Natural killer cell (primary cell): ENCODE data around the gene LIPA. TPM values are rescaled to one million over a fixed set of nuclear protein-coding genes. Genes with fewer than 3 reads are reported as not detected.
"Not testable (repeated sequence)": the region's sequence is repeated elsewhere in the genome, so short reads cannot be mapped to it uniquely, and the experiment has no call there.

Experiments
- ATAC-seq, 3 donors: fragments of 150-1000 bp in 2 of 3; fragments of 200-7000 bp in 1 of 3; cut with Tn5 transposase; 1 replicate in 1 of 3; 2 replicates in 2 of 3; pipeline ENCODE4 v1.10.0; 2021; ENCODE audit warnings: mild to moderate bottlenecking in 2 of 3, moderate library complexity in 2 of 3
- DNase-seq, 2 donors: peaks; one replicate each; pipeline versions ENCODE4 v3.0.0 to v3.0.0-alpha.2; 2013 to 2021; ENCODE audit warnings: mixed read lengths in 1 of 2
- H3K27ac ChIP-seq: one replicate; pipeline ENCODE4 v1.5.1; 2013; ENCODE audit warnings: mild to moderate bottlenecking, low read length
- H3K27me3 ChIP-seq: one replicate; pipeline ENCODE4 v1.6.1; 2013; ENCODE audit warnings: low read length; ENCODE audit not compliant: control insufficient read depth, insufficient read depth
- H3K36me3 ChIP-seq: one replicate; pipeline ENCODE4 v1.6.1; 2013; ENCODE audit warnings: low read length; ENCODE audit not compliant: control insufficient read depth, insufficient read depth
- H3K4me1 ChIP-seq: one replicate; pipeline ENCODE4 v1.6.1; 2013; ENCODE audit warnings: low read length; ENCODE audit not compliant: control insufficient read depth, insufficient read depth
- H3K4me3 ChIP-seq: one replicate; pipeline ENCODE4 v1.5.1; 2013; ENCODE audit warnings: low read length
- H3K9me3 ChIP-seq: one replicate; pipeline ENCODE4 v1.6.1; 2013; ENCODE audit warnings: low read length; ENCODE audit not compliant: control insufficient read depth, insufficient read depth
- H3K27ac Mint-ChIP-seq, 2 donors: one replicate each; pipeline ENCODE4 v1.8.0; 2022; ENCODE audit warnings: mild to moderate bottlenecking in 2 of 2, mixed read lengths in 2 of 2, moderate library complexity in 1 of 2
- H3K27me3 Mint-ChIP-seq, 2 donors: one replicate each; pipeline ENCODE4 v1.8.0; 2022; ENCODE audit warnings: low read depth in 2 of 2, mixed read lengths in 2 of 2
- H3K36me3 Mint-ChIP-seq: one replicate; pipeline ENCODE4 v1.8.0; 2022; ENCODE audit warnings: mixed read lengths
- H3K4me1 Mint-ChIP-seq, 2 donors: one replicate each; pipeline ENCODE4 v1.8.0; 2022; ENCODE audit warnings: mixed read lengths in 2 of 2
- H3K4me3 Mint-ChIP-seq: one replicate; pipeline ENCODE4 v1.8.0; 2022; ENCODE audit warnings: mild to moderate bottlenecking, moderate library complexity, mixed read lengths
- H3K9me3 Mint-ChIP-seq, 2 donors: one replicate each; pipeline ENCODE4 v1.8.0; 2022; ENCODE audit warnings: mixed read lengths in 2 of 2
- CTCF ChIP-seq: fragments of 200-600 bp; IDR thresholded peaks from one replicate; pipeline ENCODE4 v1.8.0; 2022; ENCODE audit warnings: antibody characterized with exemption
- WGBS: methylation state at CpG from one replicate; pipeline ENCODE4 v1.1.7; 2013; ENCODE audit warnings: missing lambda C conversion rate; ENCODE audit not compliant: insufficient coverage; 5-methylcytosine and 5-hydroxymethylcytosine counted together
- intact Hi-C: fragments of 100-400 bp; cut with micrococcal nuclease; formaldehyde crosslinking; loops from one replicate; pipeline ENCODE4 v1.14.2; 2022
- total RNA-seq, 4 donors: library from RNA; stranded (reverse); fragments of 120-200 nt in 1 of 4; gene quantifications; one replicate each; pipeline versions ENCODE4 v1.2.3 to v1.2.4, GENCODE V29; 2013 to 2022

The LIPA gene
- total RNA-seq, 3 donors from 2014 or later (not counting 1 experiment from before 2014, with no cell fraction given): 41.0 to 43.3 (median 41.1) TPM

- Histone ChIP-seq H3K36me3 (no peaks in the 10 kb centered on the region), H3K4me3 (no peak overlapping the region), H3K4me1 (peaks cover 15% of the 10 kb centered on the region), H3K27ac (no peak overlapping the region), H3K9me3 (no peaks in the 10 kb centered on the region), H3K27me3 (no peaks in the 10 kb centered on the region)
- ATAC-seq: no peak
- intact Hi-C loops: no loop called here
- Mint-ChIP-seq H3K4me1 (peaks cover 22 to 25% of the 10 kb centered on the region in 2 donors), H3K4me3 (no peak overlapping the region), H3K9me3 (peaks cover 0 to 4% of the 10 kb centered on the region in 2 donors), H3K27me3 (peaks cover 0 to 2% of the 10 kb centered on the region in 2 donors), H3K27ac (no peak overlapping the region), H3K36me3 (no peaks in the 10 kb centered on the region)
- no peak for DNase-seq
- TF ChIP-seq CTCF: no peak
- 88% methylated on average over 3 of the region's 3 CpGs for WGBS
Measured at GRCh38 chr10:89294721-89295239, 43.2 kb upstream of the LIPA start.

GRCh38 chr10:89285303-89285702, 33.7 kb upstream of the LIPA start:
- DNase-seq, H3K4me1 Mint-ChIP-seq, H3K27me3 ChIP-seq, H3K9me3 ChIP-seq, H3K36me3 Mint-ChIP-seq, H3K4me1 ChIP-seq, ATAC-seq, H3K4me3 Mint-ChIP-seq, H3K27ac Mint-ChIP-seq, H3K4me3 ChIP-seq, intact Hi-C loops, H3K27ac ChIP-seq, H3K9me3 Mint-ChIP-seq, H3K36me3 ChIP-seq: not testable (repeated sequence)
- WGBS: 89% methylated on average over 4 of the region's 4 CpGs
- peaks cover 20 to 23% of the 10 kb centered on the region in 2 donors for H3K27me3 Mint-ChIP-seq

- DNase-seq, H3K4me1 ChIP-seq, H3K4me1 Mint-ChIP-seq, H3K9me3 Mint-ChIP-seq, H3K4me3 ChIP-seq, H3K27ac Mint-ChIP-seq, H3K27ac ChIP-seq, intact Hi-C loops, H3K9me3 ChIP-seq, H3K27me3 ChIP-seq, H3K36me3 Mint-ChIP-seq, ATAC-seq, H3K4me3 Mint-ChIP-seq, H3K36me3 ChIP-seq: not testable (repeated sequence)
- 93% methylated on average over 6 of the region's 6 CpGs for WGBS
- H3K27me3 Mint-ChIP-seq: peaks cover 20 to 23% of the 10 kb centered on the region in 2 donors
Measured at GRCh38 chr10:89284711-89285110, 33.1 kb upstream of the LIPA start.

GRCh38 chr10:89283936-89284475, 32.4 kb upstream of the LIPA start:
- 64% methylated on average over 3 of the region's 4 CpGs for WGBS
- H3K27ac Mint-ChIP-seq: no peak overlapping the region
- intact Hi-C loops: no loop called here
- no peak overlapping the region for H3K4me3 Mint-ChIP-seq
- no peaks in the 10 kb centered on the region for H3K9me3 Mint-ChIP-seq
- H3K27me3 ChIP-seq: no peaks in the 10 kb centered on the region
- ATAC-seq (no peak), DNase-seq (no peak)
- H3K4me1 Mint-ChIP-seq: no peaks in the 10 kb centered on the region
- H3K27ac ChIP-seq: no peak overlapping the region
- no peaks in the 10 kb centered on the region for H3K36me3 ChIP-seq
- no peak for TF ChIP-seq CTCF
- H3K9me3 ChIP-seq: no peaks in the 10 kb centered on the region
- H3K4me1 ChIP-seq: no peaks in the 10 kb centered on the region
- H3K4me3 ChIP-seq: no peak overlapping the region
- H3K36me3 Mint-ChIP-seq: no peaks in the 10 kb centered on the region
- H3K27me3 Mint-ChIP-seq: peaks cover 20 to 23% of the 10 kb centered on the region in 2 donors
